ENCODE results near the gene CHCHD5. TPM values are rescaled to one million over a fixed set of nuclear protein-coding genes. Genes with fewer than 3 reads are reported as not detected.

Gene CHCHD5
- total RNA-seq, 1 donor from 2014 or later: 38.4 TPM

- Mint-ChIP-seq H3K9me3 (ENCODE audit: low read depth) (no peaks in the 10 kb centered on the region), H3K36me3 (ENCODE audit: insufficient read depth) (no peaks in the 10 kb centered on the region), H3K4me1 (ENCODE audit: low read depth) (peaks cover 13% of the 10 kb centered on the region), H3K27me3 (peaks cover 34% of the 10 kb centered on the region), H3K4me3 (ENCODE audit: low read depth) (no peak overlapping the region), H3K27ac (peak overlapping the region; percentile 48)
- no peak for TF ChIP-seq CTCF (IDR thresholded peaks at IDR 0.05; ENCODE audit: unreplicated experiment)
- no peak for DNase-seq (ENCODE audit: low spot score, unreplicated experiment)
Measured at GRCh38 chr2:112633708-112634107, 49.3 kb downstream of the CHCHD5 start.

DNA sequence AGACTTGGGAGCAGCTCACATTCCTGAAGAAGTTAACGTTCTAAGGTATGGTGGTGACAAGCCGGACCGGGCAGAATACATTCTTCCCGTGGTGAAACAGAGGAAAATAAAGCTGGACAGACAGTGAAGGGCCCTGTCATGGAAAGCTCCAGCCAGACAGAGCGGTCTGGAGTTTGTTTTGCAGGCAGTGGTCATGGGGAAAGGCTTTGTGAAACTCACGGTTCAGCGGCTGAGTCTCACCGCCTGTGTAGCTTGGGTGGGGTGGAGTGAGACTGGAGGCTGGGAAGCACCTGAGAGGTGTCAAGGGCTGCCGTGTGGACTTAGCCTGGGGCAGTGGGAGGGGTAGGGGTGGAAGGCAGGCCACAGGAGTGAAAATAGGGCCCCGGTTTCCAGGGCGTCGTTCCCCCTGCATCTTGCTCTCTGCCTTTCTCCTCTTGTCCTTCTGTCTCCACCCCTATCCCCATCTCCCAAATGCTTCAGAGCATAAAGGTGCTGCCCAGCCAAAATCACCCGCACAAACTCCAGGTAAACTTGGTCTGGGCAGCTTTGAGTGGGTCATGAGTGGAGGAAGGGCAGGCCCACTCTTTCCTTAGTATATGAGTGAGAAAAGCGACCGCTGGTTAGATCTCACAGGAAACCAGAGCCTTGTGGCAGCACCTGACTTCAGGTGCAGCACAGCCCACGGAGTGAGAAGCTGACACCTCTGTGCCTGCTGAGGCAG is 49.9 kb downstream of the CHCHD5 start:
- H3K27me3 Mint-ChIP-seq: peaks cover 34% of the 10 kb centered on the region
- TF ChIP-seq CTCF (IDR thresholded peaks at IDR 0.05; ENCODE audit: unreplicated experiment): no peak
- peaks cover 13% of the 10 kb centered on the region for H3K4me1 Mint-ChIP-seq (ENCODE audit: low read depth)
- H3K36me3 Mint-ChIP-seq (ENCODE audit: insufficient read depth): no peaks in the 10 kb centered on the region
- no peak overlapping the region for H3K4me3 Mint-ChIP-seq (ENCODE audit: low read depth)
- H3K27ac Mint-ChIP-seq: peak overlapping the region; percentile 48
- DNase-seq (ENCODE audit: low spot score, unreplicated experiment): no peak
- H3K9me3 Mint-ChIP-seq (ENCODE audit: low read depth): no peaks in the 10 kb centered on the region

DNA sequence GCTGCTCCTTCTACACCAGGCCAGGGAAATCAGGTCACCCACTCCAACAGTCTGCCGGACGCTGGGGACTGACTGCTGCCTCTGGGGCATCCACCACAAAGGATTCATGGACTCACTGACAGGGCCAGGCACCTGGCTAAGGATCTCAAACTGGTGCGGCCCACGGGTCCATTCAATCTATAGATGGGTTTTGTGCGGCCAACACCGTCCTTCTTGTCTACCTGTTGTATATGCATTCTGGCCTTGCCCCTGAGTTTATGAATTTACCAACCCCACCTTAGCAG is 50.4 kb downstream of the CHCHD5 start:
- Mint-ChIP-seq H3K27ac (no peak overlapping the region), H3K9me3 (ENCODE audit: low read depth) (no peaks in the 10 kb centered on the region), H3K27me3 (peaks cover 31% of the 10 kb centered on the region), H3K36me3 (ENCODE audit: insufficient read depth) (no peaks in the 10 kb centered on the region), H3K4me3 (ENCODE audit: low read depth) (no peak overlapping the region), H3K4me1 (ENCODE audit: low read depth) (peaks cover 13% of the 10 kb centered on the region)
- DNase-seq (ENCODE audit: low spot score, unreplicated experiment): no peak
- TF ChIP-seq CTCF (IDR thresholded peaks at IDR 0.05; ENCODE audit: unreplicated experiment): no peak

DNA sequence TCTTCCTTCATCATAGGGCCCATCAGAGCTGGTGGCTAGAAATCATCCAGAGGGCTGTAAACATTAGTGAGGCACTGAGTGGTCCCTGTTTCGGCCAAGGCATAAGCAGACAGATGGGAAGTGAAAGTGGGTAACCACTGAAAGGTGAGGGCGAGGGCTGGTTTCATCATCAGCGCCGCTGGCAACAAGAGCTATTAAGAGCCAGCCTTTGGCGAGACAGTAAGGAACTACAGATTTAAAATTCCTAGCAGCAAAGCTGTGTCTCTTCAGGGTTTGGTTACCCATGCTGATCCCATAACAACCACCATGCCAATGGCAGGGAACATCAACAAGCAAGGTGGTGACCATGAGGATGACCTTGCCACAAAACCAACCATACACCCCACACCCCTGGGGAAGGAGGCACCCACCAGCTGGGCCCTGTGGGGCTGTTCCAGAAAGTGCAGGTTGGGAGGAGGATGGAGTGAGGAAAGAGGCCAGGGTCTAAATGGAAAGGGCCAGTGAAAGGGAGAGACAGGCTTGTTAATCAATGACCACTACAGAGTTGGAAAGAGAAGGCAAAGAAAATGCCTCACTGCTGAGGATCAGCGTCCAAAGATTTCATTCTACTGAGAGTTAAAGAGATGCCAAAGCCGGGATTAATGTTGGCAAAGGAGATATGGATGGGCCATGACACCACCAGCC is 52.3 kb downstream of the CHCHD5 start:
- no peaks in the 10 kb centered on the region for H3K36me3 Mint-ChIP-seq (ENCODE audit: insufficient read depth)
- TF ChIP-seq CTCF (IDR thresholded peaks at IDR 0.05; ENCODE audit: unreplicated experiment): no peak

DNA sequence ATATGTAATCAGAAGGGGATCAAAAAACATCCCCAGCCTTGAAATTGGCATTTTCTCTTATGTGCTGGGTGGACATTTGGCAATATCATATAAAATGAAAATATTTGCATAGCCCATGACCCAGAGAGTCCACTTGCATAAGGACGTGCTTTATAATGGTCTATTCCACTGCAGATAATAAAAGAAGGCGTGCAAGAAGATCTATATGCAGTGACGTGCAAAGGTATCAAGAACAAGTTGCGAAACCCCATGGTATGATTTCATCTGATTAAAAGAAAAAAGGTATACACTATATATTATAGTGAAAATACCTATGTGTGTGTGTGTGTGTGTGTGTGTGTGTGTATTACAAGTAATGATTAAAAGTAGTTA is 52.9 kb downstream of the CHCHD5 start:
- no peak for TF ChIP-seq CTCF (IDR thresholded peaks at IDR 0.05; ENCODE audit: unreplicated experiment)
- Mint-ChIP-seq H3K27me3 (peaks cover 37% of the 10 kb centered on the region), H3K27ac (no peak overlapping the region), H3K36me3 (ENCODE audit: insufficient read depth) (no peaks in the 10 kb centered on the region), H3K4me3 (ENCODE audit: low read depth) (no peak overlapping the region), H3K4me1 (ENCODE audit: low read depth) (peaks cover 4% of the 10 kb centered on the region), H3K9me3 (ENCODE audit: low read depth) (no peaks in the 10 kb centered on the region)
- no peak for DNase-seq (ENCODE audit: low spot score, unreplicated experiment)

More for the DNA sequence above, 52.3 kb downstream of the CHCHD5 start:
- Mint-ChIP-seq H3K27ac (no peak overlapping the region), H3K4me3 (ENCODE audit: low read depth) (no peak overlapping the region), H3K4me1 (ENCODE audit: low read depth) (peaks cover 4% of the 10 kb centered on the region), H3K9me3 (ENCODE audit: low read depth) (no peaks in the 10 kb centered on the region), H3K27me3 (peaks cover 34% of the 10 kb centered on the region)
- no peak for DNase-seq (ENCODE audit: low spot score, unreplicated experiment)

Other genes with a start within 250 kb of the CHCHD5 start
- 11.3 and 13.3 TPM in 2 replicates for gene RGPD8, start 151.0 kb upstream of the CHCHD5 start, total RNA-seq
- 35.9 and 37.0 TPM in 2 replicates for gene TTL, start 102.5 kb upstream of the CHCHD5 start, total RNA-seq
- 31.4 and 35.9 TPM in 2 replicates for gene POLR1B, start 42.1 kb upstream of the CHCHD5 start, total RNA-seq
- gene SLC20A1, start 61.3 kb downstream of the CHCHD5 start, total RNA-seq: 56.0 and 62.0 TPM in 2 replicates
- not detected in 2 replicates for gene NT5DC4, start 136.4 kb downstream of the CHCHD5 start, total RNA-seq
- 10.3 and 11.5 TPM in 2 replicates for gene CKAP2L, start 180.0 kb downstream of the CHCHD5 start, total RNA-seq
- 0.12 TPM in 1 of 2 replicates, not detected in the other for gene IL1A, start 199.9 kb downstream of the CHCHD5 start, total RNA-seq

Data from progenitor cell of endocrine pancreas (in vitro differentiated cells).